Stomach (tissue), 4 donors: Measurements from ENCODE around the gene CLTCL1.

Experiments
- CTCF ChIP-seq, 7 experiments: fragments of 450-650 bp in 4 of 7; fragments of 200-600 bp in 3 of 7; sonication (generic) in 3 of 7; IDR thresholded peaks; one replicate each; pipeline ENCODE4 v1.5.1; 2016 to 2019; ENCODE audit warnings: antibody characterized with exemption in 7 of 7, control low read depth in 2 of 7, mild to moderate bottlenecking in 1 of 7
- POLR2A ChIP-seq, 4 donors: fragments of 450-650 bp; IDR thresholded peaks; one replicate each; pipeline ENCODE4 v1.6.1; 2016; ENCODE audit warnings: antibody characterized with exemption in 4 of 4, control low read depth in 2 of 4, mild to moderate bottlenecking in 1 of 4, moderate library complexity in 1 of 4

- TF ChIP-seq CTCF (IDR thresholded peaks at IDR 0.05) (no peak), POLR2A (IDR thresholded peaks at IDR 0.05) (no peak)
Measured at GRCh38 chr22:19212302-19212870, 79.1 kb downstream of the CLTCL1 start.
